OCI-LY7 (cell line): ENCODE results near the gene ATP1B1. TPM values are rescaled to one million over a fixed set of nuclear protein-coding genes. Genes with fewer than 3 reads are reported as not detected.
A peak's percentile ranks its signal among the peaks of the same experiment; 100 is the strongest.

Source experiments
- BruUV-seq: library from RNA; stranded (reverse); fragments of 400-500 nt; replicated peaks from 2 replicates; lab custom pipeline; 2021; lab: Mats Ljungman, UMichigan
- CTCF ChIA-PET: fragments of 300-600 bp; sonication (Branson Sonifier 250); formaldehyde crosslinking; loops from one replicate; lab custom pipeline; 2022; ENCODE audit warnings: antibody characterized with exemption; ENCODE audit not compliant: unreplicated experiment; lab: Charles Lee
- POLR2A ChIA-PET: fragments of 300-600 bp; sonication (Branson Sonifier 250); formaldehyde crosslinking; loops from one replicate; lab custom pipeline; 2022; ENCODE audit warnings: antibody characterized with exemption; lab: Charles Lee
- DNase-seq: peaks from one replicate; pipeline ENCODE4 v3.0.0-alpha.2; 2015; ENCODE audit warnings: low spot score
- H2AFZ ChIP-seq: fragments of 200-600 bp; sonication (generic), shearing (Covaris generic); 2 replicates; pipeline ENCODE4 v1.6.1; 2014; ENCODE audit warnings: mild to moderate bottlenecking, antibody characterized with exemption, low read length, moderate library complexity
- H3K27ac ChIP-seq: fragments of 200-600 bp; sonication (generic); 2 replicates; pipeline ENCODE4 v1.5.1; 2014; ENCODE audit warnings: mixed run types, low read depth, mild to moderate bottlenecking, moderate library complexity, low read length, inconsistent platforms; ENCODE audit not compliant: poor library complexity, severe bottlenecking
- H3K36me3 ChIP-seq: fragments of 200-600 bp; sonication (generic); 2 replicates; pipeline ENCODE4 v1.6.1; 2014; ENCODE audit warnings: mild to moderate bottlenecking, antibody characterized with exemption, low read length, moderate library complexity, mixed read lengths; ENCODE audit not compliant: insufficient read depth
- H3K4me1 ChIP-seq: fragments of 200-600 bp; sonication (generic); 2 replicates; pipeline ENCODE4 v1.5.1; 2014; ENCODE audit warnings: mild to moderate bottlenecking, low read length; ENCODE audit not compliant: insufficient read depth, poor library complexity, severe bottlenecking
- H3K4me2 ChIP-seq: fragments of 200-600 bp; sonication (generic); 2 replicates; pipeline ENCODE4 v1.6.1; 2014; ENCODE audit warnings: mild to moderate bottlenecking, low read length
- H3K4me3 ChIP-seq: fragments of 200-600 bp; sonication (generic); 2 replicates; pipeline ENCODE4 v1.5.1; 2014; ENCODE audit warnings: mild to moderate bottlenecking, low read depth, low read length; ENCODE audit not compliant: poor library complexity, severe bottlenecking
- H3K79me2 ChIP-seq: fragments of 200-600 bp; sonication (generic); 2 replicates; pipeline ENCODE4 v1.6.1; 2016; ENCODE audit warnings: low read depth, mild to moderate bottlenecking, low read length, moderate library complexity, mixed read lengths; ENCODE audit not compliant: insufficient read depth
- H3K9me2 ChIP-seq: fragments of 200-600 bp; sonication (generic); 2 replicates; pipeline ENCODE4 v1.6.1; 2016; ENCODE audit warnings: mild to moderate bottlenecking, low read length, mixed read lengths; ENCODE audit not compliant: insufficient read depth
- H3K9me3 ChIP-seq: fragments of 200-600 bp; sonication (generic); 2 replicates; pipeline ENCODE4 v1.6.1; 2014; ENCODE audit warnings: mild to moderate bottlenecking, mixed run types, low read length, mixed read lengths
- H4K20me1 ChIP-seq: fragments of 200-600 bp; sonication (generic); 2 replicates; pipeline ENCODE4 v1.6.1; 2014; ENCODE audit warnings: mild to moderate bottlenecking, antibody characterized with exemption, low read length, moderate library complexity, mixed read lengths; ENCODE audit not compliant: insufficient read depth
- CTCF ChIP-seq: fragments of 200-600 bp; sonication (generic); conservative IDR thresholded peaks from 2 replicates; pipeline ENCODE4 v1.5.1; 2014; ENCODE audit warnings: mild to moderate bottlenecking, antibody characterized with exemption, low read length, moderate library complexity, mixed read lengths
- EZH2phosphoT487 ChIP-seq: fragments of 200-600 bp; sonication (generic); IDR thresholded peaks from 2 replicates; pipeline ENCODE4 v1.6.1; 2018; ENCODE audit warnings: low read depth, borderline replicate concordance, mild to moderate bottlenecking, mixed run types, antibody characterized with exemption, low read length, moderate library complexity, mixed read lengths
- intact Hi-C: fragments of 100-400 bp; cut with micrococcal nuclease; formaldehyde crosslinking; loops from one replicate; pipeline ENCODE4 v1.10.0; 2022; ENCODE audit not compliant: unreplicated experiment
- total RNA-seq, 2 experiments: library from RNA; depleted of rRNA in 1 of 2; stranded (reverse); fragments of >200 nt in 1 of 2; shearing (Covaris generic) in 1 of 2; gene quantifications; 2 replicates each; pipeline ENCODE4 v1.2.3, GENCODE V29; 2014 to 2022

ATP1B1 gene
- total RNA-seq, 2 experiments from 2014 or later = 17.5 to 22.5 TPM

GRCh38 chr1:169110689-169111447, 4.4 kb downstream of the ATP1B1 start:
- peaks cover 56% of the 10 kb centered on the region for H3K79me2 ChIP-seq
- H2AFZ ChIP-seq = no peak overlapping the region
- peaks cover 66% of the 10 kb centered on the region for H3K4me1 ChIP-seq
- H4K20me1 ChIP-seq = no peaks in the 10 kb centered on the region
- no peak for DNase-seq
- H3K4me2 ChIP-seq = peak overlapping the region; percentile 93
- H3K27ac ChIP-seq = peak overlapping the region; percentile 91
- TF ChIP-seq EZH2phosphoT487 (no peak), CTCF (no peak)
- H3K36me3 ChIP-seq = peaks cover 48% of the 10 kb centered on the region
- POLR2A ChIA-PET = interaction anchor here (0.7 to 4.9 kb wide), 5 partner anchors 8 to 102 kb away, joined by 3 to 17 read pairs (median 4); no protein-coding TSS in a partner anchor
- peaks cover 6% of the 10 kb centered on the region; the same call in 1 of the 2 replicates for H3K9me3 ChIP-seq
- peak overlapping the region; percentile 94 for H3K4me3 ChIP-seq
- intact Hi-C loops = loop anchor here (5.0 kb wide), 1 partner anchor 884 kb away; the partner anchor contains the start of gene SFT2D2
- CTCF ChIA-PET = interaction anchor here (0.6 kb wide), 1 partner anchor 204 kb away, joined by 3 read pairs; no protein-coding TSS in a partner anchor
- BruUV-seq = no TSS peak
- no peaks in the 10 kb centered on the region for H3K9me2 ChIP-seq

- Histone ChIP-seq H3K27ac (no peak overlapping the region), H3K4me1 (peaks cover 72% of the 10 kb centered on the region), H3K36me3 (peaks cover 54% of the 10 kb centered on the region), H3K4me2 (peak overlapping the region; percentile 88), H3K9me2 (no peaks in the 10 kb centered on the region), H3K4me3 (no peak overlapping the region), H4K20me1 (no peaks in the 10 kb centered on the region), H3K9me3 (peaks cover 6% of the 10 kb centered on the region; the same call in 1 of the 2 replicates), H2AFZ (no peak overlapping the region), H3K79me2 (peaks cover 56% of the 10 kb centered on the region)
- TF ChIP-seq EZH2phosphoT487 (no peak), CTCF (no peak)
- DNase-seq = no peak
- intact Hi-C loops = loop anchor here (5.0 kb wide), 1 partner anchor 884 kb away; the partner anchor contains the start of gene SFT2D2
- no TSS peak for BruUV-seq
- CTCF ChIA-PET = interaction anchor here (0.6 kb wide), 1 partner anchor 204 kb away, joined by 3 read pairs; no protein-coding TSS in a partner anchor
- POLR2A ChIA-PET = interaction anchor here (0.7 to 4.9 kb wide), 5 partner anchors 8 to 102 kb away, joined by 3 to 17 read pairs (median 4); no protein-coding TSS in a partner anchor
Measured at GRCh38 chr1:169111472-169111871, 5.0 kb downstream of the ATP1B1 start.
